Measurements from ENCODE around the gene RAET1E. TPM values are rescaled to one million over a fixed set of nuclear protein-coding genes. Genes with fewer than 3 reads are reported as not detected.

The RAET1E gene
- total and polyA plus RNA-seq, 2 donors (not counting 3 experiments of a cell fraction or from before 2014, with no cell fraction given): 0.04 TPM; not detected in 1

- POLR2A ChIA-PET: no interaction called here
- no peak for FAIRE-seq
- H4K20me1 ChIP-seq (replicated peaks; ENCODE audit: control insufficient read depth, extremely low read depth, insufficient read depth, low read length): no peaks in the 10 kb centered on the region
- H3K4me2 ChIP-seq (ENCODE audit: insufficient read depth, low read length): peak overlapping the region; percentile 70
- no peak for DNase-seq (ENCODE audit: low read depth, low spot score)
- H3K9me1 ChIP-seq (replicated peaks; ENCODE audit: control insufficient read depth, extremely low read depth, insufficient read depth, low read length): no peaks in the 10 kb centered on the region
- peaks cover 49 to 62% of the 10 kb centered on the region in 2 experiments for H3K27me3 ChIP-seq (ENCODE audit: control insufficient read depth in 2 of 2, insufficient read depth in 2 of 2, low read length in 2 of 2)
- peaks cover 14% of the 10 kb centered on the region for H3K4me1 ChIP-seq (ENCODE audit: control insufficient read depth, extremely low read depth, insufficient read depth, low read length)
- H3K27ac ChIP-seq (ENCODE audit: insufficient read depth, low read depth, low read length): no peak overlapping the region
- no peak for TF ChIP-seq CTCF (IDR thresholded peaks at IDR 0.05; ENCODE audit: extremely low read depth in 1 of 2, insufficient read depth in 1 of 2, low read depth in 1 of 2, low read length in 2 of 2)
- no peak for TF ChIP-seq POLR2AphosphoS5 (IDR thresholded peaks at IDR 0.05; ENCODE audit: insufficient read depth, low read depth, low read length)
- no peak for TF ChIP-seq MAX (IDR thresholded peaks at IDR 0.05; ENCODE audit: insufficient read depth, insufficient read length)
- TF ChIP-seq EZH2 (IDR thresholded peaks at IDR 0.05; ENCODE audit: borderline replicate concordance, low read depth, low read length, severe bottlenecking): peak; percentile 86
- dilution Hi-C loops (cut with MboI; ENCODE audit: extremely low pct_ligation_motif_present, low sequenced_read_pairs) (no loop called here), intact Hi-C loops (cut with micrococcal nuclease) (no loop called here)
- no peak overlapping the region for H3K9ac ChIP-seq (replicated peaks; ENCODE audit: extremely low read depth, insufficient read depth, low read length)
- H3K79me2 ChIP-seq (ENCODE audit: control insufficient read depth, insufficient read depth, low read length): no peaks in the 10 kb centered on the region
- CTCF ChIA-PET: interaction anchor here (1.2 kb wide), 1 partner anchor 78 kb away, joined by 5 read pairs; no protein-coding TSS in a partner anchor
- no peaks in the 10 kb centered on the region for H3K36me3 ChIP-seq (ENCODE audit: control insufficient read depth in 2 of 2, extremely low read depth in 1 of 2, insufficient read depth in 2 of 2, low read length in 2 of 2)
- no peaks in the 10 kb centered on the region for H3K9me3 ChIP-seq (replicated peaks; ENCODE audit: control insufficient read depth, insufficient read depth, low read length)
- H2AFZ ChIP-seq (ENCODE audit: low read depth, low read length): peak overlapping the region; percentile 62
- no TSS peak for BruUV-seq (replicated peaks)
- H3K4me3 ChIP-seq (replicated peaks in 1 of 3; ENCODE audit: insufficient read depth in 1 of 3, low read depth in 1 of 3, low read length in 3 of 3): peak overlapping the region; percentile 18 to 42 (median 24)
Observed at GRCh38 chr6:149938571-149939355, 40.9 kb upstream of the RAET1E start.
